ENCODE results near the gene CUL3.
"Not testable (repeated sequence)": the region's sequence is repeated elsewhere in the genome, so short reads cannot be mapped to it uniquely, and the experiment has no call there.

The CUL3 gene

DNA sequence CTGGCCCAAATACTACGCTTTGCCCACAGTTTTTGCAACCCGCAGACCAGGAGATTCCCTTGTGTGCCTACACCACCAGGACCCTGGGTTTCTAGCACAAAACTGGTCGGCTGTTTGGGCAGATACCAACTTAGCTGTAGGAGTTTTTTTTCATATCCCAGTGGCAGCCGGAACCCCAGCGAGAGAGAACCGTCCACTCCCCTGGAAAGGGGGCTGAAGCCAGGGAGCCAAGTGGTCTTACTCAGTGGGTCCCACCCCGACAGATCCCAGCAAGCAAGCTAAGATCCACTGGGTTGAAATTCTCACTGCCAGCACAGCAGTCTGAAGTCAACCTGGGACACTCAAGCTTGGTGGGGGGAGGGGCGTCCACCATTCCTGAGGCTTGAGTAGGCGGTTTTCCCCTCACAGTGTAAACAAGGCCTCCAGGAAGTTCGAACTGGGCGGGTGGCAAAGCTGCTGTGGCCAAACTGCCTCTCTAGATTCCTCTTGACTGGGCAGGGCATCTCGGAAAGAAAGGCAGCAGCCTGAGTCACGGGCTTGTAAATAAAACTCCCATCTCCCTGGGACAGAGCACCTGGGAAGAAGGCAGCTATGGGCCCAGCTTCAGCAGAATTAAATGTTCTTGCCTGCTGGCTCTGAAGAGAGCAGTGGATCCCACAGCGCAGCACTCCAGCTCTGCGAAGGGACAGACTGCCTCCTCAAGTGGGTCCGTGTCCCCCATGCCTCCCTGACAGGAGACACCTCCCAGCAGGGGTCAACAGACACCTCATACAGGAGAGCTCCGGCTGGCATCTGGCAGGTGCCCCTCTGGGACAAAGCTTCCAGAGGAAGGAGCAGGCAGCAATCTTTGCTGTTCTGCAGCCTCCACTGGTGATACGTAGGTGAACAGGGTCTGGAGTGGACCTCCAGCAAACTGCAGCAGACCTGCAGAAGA is 99.8 kb downstream of the CUL3 start:
- not testable (repeated sequence) for DNase-seq (ENCODE audit: low read depth in 2 of 3, low spot score in 2 of 3)

- no peak for DNase-seq (ENCODE audit: low read depth in 2 of 3, low spot score in 2 of 3)
Observed at GRCh38 chr2:224479826-224480225, 105.3 kb downstream of the CUL3 start.

- DNase-seq (ENCODE audit: low read depth in 2 of 3, low spot score in 2 of 3) = no peak
Observed at GRCh38 chr2:224472827-224473226, 112.3 kb downstream of the CUL3 start.

DNA sequence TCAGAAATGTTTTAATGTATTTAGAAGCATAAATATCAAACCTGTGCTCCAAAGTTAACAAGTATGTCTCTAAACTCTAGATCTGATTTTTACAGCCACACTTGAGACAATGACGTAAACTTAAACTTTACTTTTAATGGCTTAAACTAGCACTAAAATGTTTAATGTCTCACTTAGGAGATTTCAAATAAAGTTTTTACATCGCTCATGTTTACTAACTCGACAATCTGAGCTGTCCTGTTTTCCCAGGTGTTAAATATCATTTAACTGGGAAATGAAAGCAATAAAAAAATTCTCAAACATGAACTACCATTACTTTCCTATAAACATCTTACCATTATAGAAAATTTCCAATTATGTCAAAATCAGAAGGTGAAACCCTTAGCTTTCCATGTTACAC is 113.0 kb downstream of the CUL3 start:
- no peak for DNase-seq (ENCODE audit: low read depth in 2 of 3, low spot score in 2 of 3)

DNA sequence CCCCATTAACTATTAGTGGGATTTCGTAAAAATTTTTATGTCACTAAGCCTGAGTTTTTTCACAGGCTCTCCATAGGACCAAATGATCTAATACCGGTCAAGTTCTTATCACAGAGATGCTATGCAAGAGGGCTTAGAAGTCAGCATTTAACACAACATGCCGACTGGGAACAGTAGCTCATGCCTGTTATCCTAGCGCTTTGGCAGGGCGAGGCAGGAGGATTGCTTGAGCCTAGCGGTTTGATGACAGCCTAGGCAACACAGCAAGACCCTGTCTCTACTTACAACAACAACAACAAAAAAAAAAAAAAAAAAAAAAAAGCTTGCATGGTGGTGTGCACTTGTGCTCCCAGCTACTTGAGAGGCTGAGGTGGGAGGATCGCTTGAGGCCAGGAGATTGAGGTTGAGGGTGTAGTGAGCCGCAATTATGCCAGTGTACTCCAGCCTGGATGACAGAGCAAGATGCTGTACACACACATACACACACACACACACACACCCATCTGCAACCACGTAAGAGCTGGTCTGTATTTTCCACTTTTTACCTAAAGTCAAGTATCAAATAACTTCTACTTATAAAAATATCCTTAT is 115.7 kb downstream of the CUL3 start:
- no peak for DNase-seq (ENCODE audit: low read depth in 2 of 3, low spot score in 2 of 3)

GRCh38 chr2:224466304-224466895 is 118.8 kb downstream of the CUL3 start:
- no peak for DNase-seq (ENCODE audit: low read depth in 2 of 3, low spot score in 2 of 3)

- DNase-seq (ENCODE audit: low read depth in 2 of 3, low spot score in 2 of 3) = no peak
Observed at GRCh38 chr2:224461391-224461790, 123.8 kb downstream of the CUL3 start.

- no peak for DNase-seq (ENCODE audit: low read depth in 2 of 3, low spot score in 2 of 3)
Observed at GRCh38 chr2:224457408-224458096, 127.6 kb downstream of the CUL3 start.

DNA sequence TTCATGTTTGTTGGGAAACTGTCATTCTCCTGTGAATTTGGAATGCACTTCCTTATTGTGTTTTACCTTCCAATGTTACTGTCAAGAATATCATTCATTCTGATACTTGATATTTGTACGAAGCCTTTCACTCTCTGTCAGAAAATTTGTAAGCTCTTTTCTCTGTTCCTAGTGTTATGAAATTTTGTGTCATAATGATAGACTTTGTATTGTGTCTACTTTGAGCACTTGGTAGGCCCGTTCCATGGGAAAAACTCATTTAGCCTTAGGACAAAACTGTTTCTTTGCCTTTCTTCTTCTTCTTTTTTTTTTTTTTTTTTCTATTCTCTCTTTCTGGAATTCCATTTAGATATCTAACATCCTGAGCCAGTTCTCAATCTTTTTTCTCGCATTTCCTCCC is 131.3 kb downstream of the CUL3 start:
- no peak for DNase-seq (ENCODE audit: low read depth in 2 of 3, low spot score in 2 of 3)

DNA sequence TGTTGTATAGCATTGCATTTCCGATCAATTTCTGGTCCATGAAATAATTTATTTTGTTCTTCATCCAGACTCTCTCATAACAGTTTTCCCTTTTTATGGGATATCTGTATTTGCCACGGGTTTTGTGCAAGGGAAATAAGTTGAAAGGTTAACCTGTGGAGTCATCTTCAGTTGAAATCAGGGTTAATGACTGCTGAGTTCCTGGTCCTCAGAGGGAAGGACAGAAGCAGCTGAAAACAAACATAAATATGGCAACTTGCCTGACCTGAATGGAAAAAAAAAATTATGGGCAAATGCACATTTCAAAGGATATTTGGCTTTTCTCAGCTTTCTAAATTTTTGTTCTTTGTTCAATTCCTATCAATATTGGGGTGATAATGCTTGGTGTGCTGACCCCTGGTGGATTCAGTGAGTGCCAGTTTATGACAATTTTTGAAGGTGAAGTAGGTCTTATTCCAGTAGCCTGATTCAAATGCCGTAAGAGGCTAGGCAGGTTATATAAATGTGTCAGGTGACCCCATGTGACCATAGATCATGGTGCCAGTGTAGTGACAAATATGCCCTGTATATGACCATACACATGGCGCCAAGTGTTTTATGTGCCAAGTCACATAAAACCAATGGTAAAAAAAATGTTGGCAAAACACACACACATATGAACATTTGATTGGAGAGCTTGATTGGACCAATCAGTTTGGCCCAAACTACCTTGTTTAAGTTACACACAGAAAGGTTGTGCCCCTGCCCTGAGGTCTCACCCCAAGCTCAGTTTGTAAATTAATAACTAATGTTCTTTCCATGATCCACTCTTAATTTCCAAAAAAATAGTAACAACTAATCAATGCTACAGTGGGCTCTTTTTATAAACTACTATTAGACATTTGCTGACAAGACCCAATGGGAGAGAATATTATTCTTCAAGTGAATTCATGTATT is 135.7 kb downstream of the CUL3 start:
- no peak for DNase-seq (ENCODE audit: low read depth in 2 of 3, low spot score in 2 of 3)

- no peak for DNase-seq (ENCODE audit: low read depth in 2 of 3, low spot score in 2 of 3)
Observed at GRCh38 chr2:224448236-224448635, 136.9 kb downstream of the CUL3 start.

DNA sequence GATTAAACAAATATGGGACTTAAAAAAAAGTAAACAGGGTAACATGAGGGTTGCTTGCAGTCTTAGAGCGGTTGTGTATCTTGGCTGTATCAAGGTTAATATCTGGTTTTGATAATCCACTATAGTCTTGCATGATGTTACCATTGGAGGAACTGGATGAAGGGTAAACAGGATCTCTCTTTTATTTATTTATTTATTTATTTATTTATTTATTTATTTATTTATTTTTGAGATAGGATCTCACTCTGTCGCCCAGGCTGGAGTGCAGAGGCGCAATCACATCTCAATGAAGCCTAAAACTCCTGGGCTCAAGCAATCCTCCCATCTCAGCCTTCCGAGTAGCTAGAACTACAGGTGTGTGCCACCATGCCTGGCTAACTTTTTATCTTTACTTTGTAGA is 140.4 kb downstream of the CUL3 start:
- DNase-seq (ENCODE audit: low read depth in 2 of 3, low spot score in 2 of 3) = no peak

- no peak for DNase-seq (ENCODE audit: low read depth in 2 of 3, low spot score in 2 of 3)
Observed at GRCh38 chr2:224444021-224444420, 141.1 kb downstream of the CUL3 start.

- DNase-seq (ENCODE audit: low read depth in 2 of 3, low spot score in 2 of 3) = no peak
Observed at GRCh38 chr2:224442071-224442967, 142.8 kb downstream of the CUL3 start.

- DNase-seq (ENCODE audit: low read depth in 2 of 3, low spot score in 2 of 3) = no peak
Observed at GRCh38 chr2:224440988-224441387, 144.2 kb downstream of the CUL3 start.

GRCh38 chr2:224438726-224439125 is 146.4 kb downstream of the CUL3 start:
- no peak for DNase-seq (ENCODE audit: low read depth in 2 of 3, low spot score in 2 of 3)

DNA sequence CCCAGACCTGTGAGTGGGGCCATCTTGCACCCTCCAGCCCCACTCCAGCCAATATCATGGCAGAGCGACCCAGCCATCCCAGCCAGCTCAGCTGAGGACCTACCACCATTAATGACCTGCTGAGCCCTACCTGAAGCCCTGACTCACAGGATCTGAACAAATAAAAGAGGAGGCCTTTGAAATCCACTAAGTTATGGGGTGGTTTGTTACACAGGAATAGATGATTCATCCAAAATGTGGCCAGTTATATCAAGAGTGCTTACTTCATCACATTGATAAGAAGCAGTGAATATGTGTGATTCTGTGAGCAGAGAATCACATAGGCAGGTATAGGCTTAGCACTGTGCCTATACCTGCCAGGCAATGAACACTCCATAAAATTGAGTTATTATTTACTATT is 148.5 kb downstream of the CUL3 start:
- DNase-seq (ENCODE audit: low read depth in 2 of 3, low spot score in 2 of 3) = no peak

GRCh38 chr2:224434618-224435017 is 150.5 kb downstream of the CUL3 start:
- DNase-seq (ENCODE audit: low read depth in 2 of 3, low spot score in 2 of 3) = no peak

DNA sequence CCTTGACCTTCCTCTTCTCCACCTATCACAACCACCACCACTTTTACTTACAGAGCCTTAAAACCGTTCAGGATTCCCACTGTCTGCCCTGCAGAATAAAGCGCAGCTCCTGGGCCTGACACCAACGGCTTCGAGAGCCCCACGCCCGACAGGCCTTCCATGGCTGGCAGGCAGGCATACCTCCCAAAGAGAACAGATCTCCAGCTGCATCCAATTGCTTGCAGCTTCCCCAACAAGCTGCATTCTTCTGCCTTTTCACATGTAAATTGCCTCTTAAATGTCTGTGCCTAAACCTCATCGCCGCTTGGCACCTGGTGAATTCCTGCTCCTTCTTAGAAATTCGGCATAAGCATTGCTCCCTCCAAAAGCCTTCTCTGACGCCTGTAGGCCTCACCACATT is 151.7 kb downstream of the CUL3 start:
- no peak for DNase-seq (ENCODE audit: low read depth in 2 of 3, low spot score in 2 of 3)

All from activated CD8-positive, alpha-beta memory T cell treated with anti-CD3 and anti-CD28 coated beads for 48 hours (primary cell).